K562 (cell line): Measurements from ENCODE around the gene WDR27. TPM values are rescaled to one million over a fixed set of nuclear protein-coding genes. Genes with fewer than 3 reads are reported as not detected.

ENCODE experiments used
- BACH1 ChIP-seq: fragments of 200-800 bp; sonication (Bioruptor generic); IDR thresholded peaks from 2 replicates; pipeline ENCODE4 v1.6.1; 2016; ENCODE audit warnings: missing genetic modification characterization, missing compliant biosample characterization
- BRCA1 ChIP-seq, 2 experiments: fragments of 450-650 bp in 1 of 2; sonication (generic) in 1 of 2; formaldehyde crosslinking in 1 of 2; IDR thresholded peaks; 2 replicates each; pipeline versions ENCODE4 v1.5.0 to v1.6.1; 2017 to 2020; ENCODE audit warnings: mild to moderate bottlenecking in 1 of 2, missing genetic modification reagents in 1 of 2
- BRD9 ChIP-seq: fragments of 450-650 bp; IDR thresholded peaks from 2 replicates; pipeline ENCODE4 v1.6.1; 2018; ENCODE audit warnings: low read depth; ENCODE audit not compliant: partially characterized antibody
- CEBPG ChIP-seq, 3 experiments: fragments of 200-800 bp in 1 of 3; sonication (Bioruptor generic) in 1 of 3; sonication (generic) in 1 of 3; formaldehyde crosslinking in 1 of 3; IDR thresholded peaks in 2 of 3; conservative IDR thresholded peaks in 1 of 3; 2 replicates each; pipeline versions ENCODE4 v1.6.1 to v1.8.0; 2016 to 2022; ENCODE audit warnings: missing compliant biosample characterization in 2 of 3, missing genetic modification characterization in 2 of 3, mild to moderate bottlenecking in 1 of 3, missing genetic modification reagents in 1 of 3
- DMBX1 ChIP-seq: fragments of 250-450 bp; sonication (Bioruptor Pico); IDR thresholded peaks from 2 replicates; pipeline ENCODE4 v1.8.0; 2022; ENCODE audit warnings: inconsistent platforms, mild to moderate bottlenecking, moderate library complexity, borderline replicate concordance
- MCM3 ChIP-seq: fragments of 450-650 bp; IDR thresholded peaks from 2 replicates; pipeline ENCODE4 v1.6.1; 2016
- SOX6 ChIP-seq: fragments of 450-650 bp; IDR thresholded peaks from 2 replicates; pipeline ENCODE4 v1.6.1; 2014; ENCODE audit warnings: mild to moderate bottlenecking
- U2AF2 ChIP-seq: fragments of 200-400 bp; formaldehyde crosslinking; optimal IDR thresholded peaks from 2 replicates; pipeline ENCODE3; 2017; ENCODE audit warnings: low read depth, mild to moderate bottlenecking, low read length
- ZNF644 ChIP-seq: fragments of 200-800 bp; sonication (Bioruptor generic); IDR thresholded peaks from 2 replicates; pipeline ENCODE4 v1.6.1; 2016; ENCODE audit warnings: low read depth, missing genetic modification characterization, missing compliant biosample characterization
- polyA plus RNA-seq, 8 experiments: library from polyadenylated mRNA; depleted of rRNA in 4 of 8; stranded (reverse) in 5 of 8; unstranded in 3 of 8; fragments of >200 nt; fragmentation: Nextera tagmentation in 2 of 8; fragmentation: Illumina TruSeq in 1 of 8; extraction: Ambion mirVana in 2 of 8; extraction: Trizol in 1 of 8; gene quantifications; 2 replicates each; pipeline versions ENCODE4 v1.2.1 to v1.2.3, GENCODE V29; 2011 to 2014; ENCODE audit warnings: inconsistent platforms in 1 of 8, missing spikeins in 1 of 8
- total RNA-seq, 7 experiments: library from RNA; depleted of rRNA in 6 of 7; stranded (reverse); fragments of >200 nt in 6 of 7; fragmentation: Illumina TruSeq in 2 of 7; extraction: Trizol in 2 of 7; gene quantifications; 2 replicates each; pipeline versions ENCODE4 v1.2.1 to v1.2.3, GENCODE V29; 2011 to 2021; ENCODE audit warnings: low replicate concordance in 1 of 7
- TF ChIP-seq, protein P1 (sequence below): fragments of 250-450 bp; sonication (Bioruptor Pico); IDR thresholded peaks from 2 replicates; pipeline ENCODE4 v1.5.1; 2021; ENCODE audit warnings: mild to moderate bottlenecking
- TF ChIP-seq, protein P2 (sequence below): fragments of 250-450 bp; sonication (Bioruptor Pico); IDR thresholded peaks from 2 replicates; pipeline ENCODE4 v1.4.0; 2020; ENCODE audit warnings: mild to moderate bottlenecking, moderate library complexity, borderline replicate concordance
- TF ChIP-seq, protein P3 (sequence below): fragments of 250-450 bp; sonication (Bioruptor Pico); IDR thresholded peaks from 2 replicates; pipeline ENCODE4 v1.4.0; 2020; ENCODE audit warnings: mild to moderate bottlenecking

WDR27 gene
- total and polyA plus RNA-seq, 9 of the 15 experiments (the other 6 are each of a cell fraction or from before 2014, with no cell fraction given), result 4.3 to 77.2 (median 22.7) TPM

DNA sequence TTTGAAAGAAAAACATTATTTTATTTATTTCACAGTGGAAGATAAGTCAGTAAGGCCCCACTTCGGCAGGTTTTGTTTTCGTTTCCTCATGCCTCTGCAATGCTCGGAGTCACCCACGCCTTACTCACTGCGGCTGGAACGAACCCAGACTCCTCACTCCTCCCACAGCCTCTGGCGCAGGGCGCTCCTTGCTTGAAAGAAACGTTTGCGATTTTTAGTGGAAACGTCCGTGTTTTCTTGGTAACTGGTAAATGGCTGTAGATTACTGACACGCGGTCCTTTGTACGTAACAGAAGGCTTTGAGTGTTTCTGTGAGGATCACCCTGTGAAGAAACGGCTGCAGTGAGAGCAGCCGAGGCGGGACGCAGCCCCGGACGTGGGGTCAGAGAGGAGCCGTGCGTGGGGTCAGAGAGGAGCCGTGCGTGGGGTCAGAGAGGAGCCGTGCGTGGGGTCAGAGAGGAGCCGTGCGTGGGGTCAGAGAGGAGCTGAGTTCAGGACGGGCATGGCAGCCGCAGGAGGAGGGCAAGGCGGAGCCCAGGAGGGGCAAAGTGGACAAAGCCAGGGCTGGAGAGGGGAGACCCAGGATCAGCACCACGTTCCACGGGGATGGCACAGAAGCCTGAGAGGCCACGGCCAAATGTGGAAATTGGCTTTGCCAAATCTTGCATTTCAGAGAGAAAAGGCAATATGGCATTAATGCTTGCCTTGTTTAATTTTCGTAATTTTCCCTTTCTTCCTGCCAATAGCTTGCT lies 249.5 kb downstream of the WDR27 start (continued):
- no peak for TF ChIP-seq MCM3
- no peak; the same call in 1 of the 2 replicates for TF ChIP-seq BACH1
- TF ChIP-seq, protein P1, sequence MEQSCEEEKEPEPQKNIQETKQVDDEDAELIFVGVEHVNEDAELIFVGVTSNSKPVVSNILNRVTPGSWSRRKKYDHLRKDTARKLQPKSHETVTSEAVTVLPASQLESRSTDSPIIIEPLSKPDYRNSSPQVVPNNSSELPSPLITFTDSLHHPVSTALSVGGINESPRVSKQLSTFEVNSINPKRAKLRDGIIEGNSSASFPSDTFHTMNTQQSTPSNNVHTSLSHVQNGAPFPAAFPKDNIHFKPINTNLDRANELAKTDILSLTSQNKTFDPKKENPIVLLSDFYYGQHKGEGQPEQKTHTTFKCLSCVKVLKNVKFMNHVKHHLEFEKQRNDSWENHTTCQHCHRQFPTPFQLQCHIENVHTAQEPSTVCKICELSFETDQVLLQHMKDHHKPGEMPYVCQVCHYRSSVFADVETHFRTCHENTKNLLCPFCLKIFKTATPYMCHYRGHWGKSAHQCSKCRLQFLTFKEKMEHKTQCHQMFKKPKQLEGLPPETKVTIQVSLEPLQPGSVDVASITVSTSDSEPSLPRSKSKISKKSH, result no peak
- TF ChIP-seq CEBPG (CRISPR knock-in tag; IDR thresholded peaks at IDR 0.05), result no peak
- TF ChIP-seq CEBPG (tag; conservative IDR thresholded peaks at IDR 0.05 in 1 of 2, IDR thresholded peaks at IDR 0.05 in 1 of 2), result peak; percentile 17 to 68; a peak in 1 of 4 replicates
- peak; percentile 17; the same call in 1 of the 2 replicates for TF ChIP-seq ZNF644
- TF ChIP-seq, protein P2, sequence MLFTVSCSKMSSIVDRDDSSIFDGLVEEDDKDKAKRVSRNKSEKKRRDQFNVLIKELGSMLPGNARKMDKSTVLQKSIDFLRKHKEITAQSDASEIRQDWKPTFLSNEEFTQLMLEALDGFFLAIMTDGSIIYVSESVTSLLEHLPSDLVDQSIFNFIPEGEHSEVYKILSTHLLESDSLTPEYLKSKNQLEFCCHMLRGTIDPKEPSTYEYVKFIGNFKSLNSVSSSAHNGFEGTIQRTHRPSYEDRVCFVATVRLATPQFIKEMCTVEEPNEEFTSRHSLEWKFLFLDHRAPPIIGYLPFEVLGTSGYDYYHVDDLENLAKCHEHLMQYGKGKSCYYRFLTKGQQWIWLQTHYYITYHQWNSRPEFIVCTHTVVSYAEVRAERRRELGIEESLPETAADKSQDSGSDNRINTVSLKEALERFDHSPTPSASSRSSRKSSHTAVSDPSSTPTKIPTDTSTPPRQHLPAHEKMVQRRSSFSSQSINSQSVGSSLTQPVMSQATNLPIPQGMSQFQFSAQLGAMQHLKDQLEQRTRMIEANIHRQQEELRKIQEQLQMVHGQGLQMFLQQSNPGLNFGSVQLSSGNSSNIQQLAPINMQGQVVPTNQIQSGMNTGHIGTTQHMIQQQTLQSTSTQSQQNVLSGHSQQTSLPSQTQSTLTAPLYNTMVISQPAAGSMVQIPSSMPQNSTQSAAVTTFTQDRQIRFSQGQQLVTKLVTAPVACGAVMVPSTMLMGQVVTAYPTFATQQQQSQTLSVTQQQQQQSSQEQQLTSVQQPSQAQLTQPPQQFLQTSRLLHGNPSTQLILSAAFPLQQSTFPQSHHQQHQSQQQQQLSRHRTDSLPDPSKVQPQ (CRISPR knock-in tag), result no peak
- TF ChIP-seq, protein P3, sequence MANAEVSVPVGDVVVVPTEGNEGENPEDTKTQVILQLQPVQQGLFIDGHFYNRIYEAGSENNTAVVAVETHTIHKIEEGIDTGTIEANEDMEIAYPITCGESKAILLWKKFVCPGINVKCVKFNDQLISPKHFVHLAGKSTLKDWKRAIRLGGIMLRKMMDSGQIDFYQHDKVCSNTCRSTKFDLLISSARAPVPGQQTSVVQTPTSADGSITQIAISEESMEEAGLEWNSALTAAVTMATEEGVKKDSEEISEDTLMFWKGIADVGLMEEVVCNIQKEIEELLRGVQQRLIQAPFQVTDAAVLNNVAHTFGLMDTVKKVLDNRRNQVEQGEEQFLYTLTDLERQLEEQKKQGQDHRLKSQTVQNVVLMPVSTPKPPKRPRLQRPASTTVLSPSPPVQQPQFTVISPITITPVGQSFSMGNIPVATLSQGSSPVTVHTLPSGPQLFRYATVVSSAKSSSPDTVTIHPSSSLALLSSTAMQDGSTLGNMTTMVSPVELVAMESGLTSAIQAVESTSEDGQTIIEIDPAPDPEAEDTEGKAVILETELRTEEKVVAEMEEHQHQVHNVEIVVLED (CRISPR knock-in tag), result peak; percentile 99
- 0 out of 2 replicates have a peak, but pooled peaks have one; percentile 39 for TF ChIP-seq SOX6
- TF ChIP-seq DMBX1 (CRISPR knock-in tag), result 0 out of 2 replicates have a peak, but pooled peaks have one; percentile 45
- no peak for TF ChIP-seq BRCA1 (IDR thresholded peaks at IDR 0.05)
- TF ChIP-seq BRCA1 (CRISPR knock-in tag; IDR thresholded peaks at IDR 0.05), result no peak
- TF ChIP-seq BRD9, result peak; percentile 27
- no peak for TF ChIP-seq U2AF2
